HepG2 (cell line): Measurements from ENCODE around the gene TSEN54. TPM values are rescaled to one million over a fixed set of nuclear protein-coding genes. Genes with fewer than 3 reads are reported as not detected.

Experiments
- CHD4 ChIP-seq: fragments of 200-600 bp; sonication (generic); IDR thresholded peaks from 2 replicates; pipeline ENCODE4 v1.7.0; 2017; ENCODE audit warnings: mild to moderate bottlenecking, low read length, borderline replicate concordance
- FOXO4 ChIP-seq: sonication (generic); formaldehyde crosslinking; conservative IDR thresholded peaks from 2 replicates; pipeline ENCODE4 v1.8.1; 2023; ENCODE audit warnings: missing genetic modification reagents
- HDAC6 ChIP-seq: fragments of 200-600 bp; sonication (generic); IDR thresholded peaks from 2 replicates; pipeline ENCODE4 v1.7.0; 2017; ENCODE audit warnings: mild to moderate bottlenecking, antibody characterized with exemption, low read length, low read depth
- JUND ChIP-seq: sonication (generic); formaldehyde crosslinking; IDR thresholded peaks from 2 replicates; pipeline ENCODE4 v1.8.0; 2022; ENCODE audit warnings: mild to moderate bottlenecking, missing genetic modification reagents
- KAT7 ChIP-seq: IDR thresholded peaks from 2 replicates; pipeline ENCODE4 v1.6.1; 2018; ENCODE audit warnings: borderline replicate concordance, missing compliant biosample characterization
- TCF7 ChIP-seq: sonication (generic); IDR thresholded peaks from 2 replicates; pipeline ENCODE4 v1.6.1; 2016; ENCODE audit warnings: antibody characterized with exemption, low read depth
- ZBED4 ChIP-seq: sonication (generic); formaldehyde crosslinking; IDR thresholded peaks from 2 replicates; pipeline ENCODE4 v1.4.0; 2020; ENCODE audit warnings: missing genetic modification reagents, borderline replicate concordance
- ZBTB44 ChIP-seq: sonication (generic); formaldehyde crosslinking; IDR thresholded peaks from 2 replicates; pipeline ENCODE4 v1.4.0; 2020; ENCODE audit warnings: missing genetic modification reagents
- ZFP36 ChIP-seq: fragments of 150-350 bp; IDR thresholded peaks from 2 replicates; pipeline ENCODE4 v1.6.1; 2018; ENCODE audit warnings: borderline replicate concordance, low read length, low read depth; ENCODE audit not compliant: partially characterized antibody
- ZNF260 ChIP-seq: sonication (generic); formaldehyde crosslinking; IDR thresholded peaks from 2 replicates; pipeline ENCODE4 v1.4.0; 2020; ENCODE audit warnings: missing genetic modification reagents, low read depth, mild to moderate bottlenecking, borderline replicate concordance
- ZNF468 ChIP-seq: sonication (generic); formaldehyde crosslinking; IDR thresholded peaks from 2 replicates; pipeline ENCODE4 v1.8.0; 2022; ENCODE audit warnings: mild to moderate bottlenecking, moderate library complexity, missing genetic modification reagents
- ZNF501 ChIP-seq: sonication (generic); formaldehyde crosslinking; IDR thresholded peaks from 2 replicates; pipeline ENCODE4 v1.5.1; 2020; ENCODE audit warnings: mild to moderate bottlenecking, moderate library complexity, missing genetic modification reagents
- ZNF552 ChIP-seq: sonication (generic); formaldehyde crosslinking; IDR thresholded peaks from 2 replicates; pipeline ENCODE4 v1.9.0; 2022; ENCODE audit warnings: missing genetic modification reagents, mild to moderate bottlenecking, borderline replicate concordance
- ZNF563 ChIP-seq: sonication (generic); formaldehyde crosslinking; IDR thresholded peaks from 2 replicates; pipeline ENCODE4 v1.8.0; 2022; ENCODE audit warnings: mild to moderate bottlenecking, moderate library complexity, missing genetic modification reagents
- ZNF768 ChIP-seq: sonication (generic); formaldehyde crosslinking; IDR thresholded peaks from 2 replicates; pipeline ENCODE4 v1.4.0; 2020; ENCODE audit warnings: missing genetic modification reagents
- ZNF777 ChIP-seq: sonication (generic); formaldehyde crosslinking; IDR thresholded peaks from 2 replicates; pipeline ENCODE4 v1.4.0; 2020; ENCODE audit warnings: missing genetic modification reagents
- polyA plus RNA-seq, 8 experiments: library from polyadenylated mRNA; depleted of rRNA in 3 of 8; stranded (reverse) in 7 of 8; unstranded in 1 of 8; fragments of >200 nt; fragmentation: Illumina TruSeq in 4 of 8; extraction: Trizol in 4 of 8; gene quantifications; 2 replicates each; pipeline versions ENCODE4 v1.2.1 to v1.2.3, GENCODE V29; 2011 to 2016; ENCODE audit warnings: low read depth in 4 of 8, missing spikeins in 1 of 8, mixed read lengths in 1 of 8; ENCODE audit not compliant: insufficient read depth in 1 of 8
- total RNA-seq, 5 experiments: library from RNA; depleted of rRNA; stranded (reverse); fragments of >200 nt; fragmentation: Illumina TruSeq; extraction: Trizol; gene quantifications; 2 replicates each; pipeline ENCODE4 v1.2.3, GENCODE V29; 2016; ENCODE audit warnings: low read depth in 1 of 5
- TF ChIP-seq, protein P1 (sequence below): sonication (generic); formaldehyde crosslinking; conservative IDR thresholded peaks from 2 replicates; pipeline ENCODE4 v1.8.0; 2022; ENCODE audit warnings: missing genetic modification reagents
- TF ChIP-seq, protein P2 (sequence below): IDR thresholded peaks from 2 replicates; pipeline ENCODE4 v1.6.1; 2012; ENCODE audit warnings: inconsistent platforms
- TF ChIP-seq, protein P3 (sequence below): sonication (generic); formaldehyde crosslinking; IDR thresholded peaks from 2 replicates; pipeline ENCODE4 v1.5.0; 2020; ENCODE audit warnings: mild to moderate bottlenecking, low read depth, missing genetic modification reagents, borderline replicate concordance

Gene TSEN54
- total and polyA plus RNA-seq, 2 of the 13 experiments (the other 11 are each of a cell fraction or from before 2014, with no cell fraction given) = 62.9 to 63.3 TPM

DNA sequence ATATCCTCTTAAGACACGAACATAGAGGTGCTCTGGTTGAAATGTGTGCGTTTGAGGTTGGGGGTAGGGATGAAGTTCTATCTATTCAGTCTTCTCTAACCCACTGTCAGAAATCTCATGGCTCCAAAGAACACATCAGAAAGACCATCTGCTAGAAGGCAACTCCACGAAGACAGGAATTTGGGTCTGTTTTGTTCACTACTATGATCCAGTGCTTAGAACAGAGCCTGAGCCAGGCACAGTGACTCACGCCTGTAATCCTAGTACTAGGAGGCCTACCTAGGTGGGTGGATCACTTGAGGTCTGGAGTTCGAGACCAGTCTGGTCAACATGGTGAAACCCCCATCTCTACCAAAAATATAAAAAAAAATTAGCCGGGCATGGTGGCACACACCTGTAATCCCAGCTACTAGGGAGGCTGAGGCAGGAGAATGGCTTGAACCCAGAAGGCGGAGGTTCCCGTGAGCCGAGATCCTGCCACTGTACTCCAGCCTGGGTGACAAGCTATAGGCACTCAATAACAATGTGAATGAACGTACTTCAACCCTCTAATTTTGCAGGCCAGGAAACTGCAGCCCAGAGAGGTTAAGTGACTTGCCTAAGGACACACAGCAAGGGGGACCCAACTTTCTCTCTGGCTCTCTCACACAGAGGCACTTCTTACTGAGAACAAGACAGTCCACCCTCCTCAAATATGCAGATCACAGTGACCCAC, 3.2 kb upstream of the TSEN54 start (continued):
- 0 out of 2 replicates have a peak, but pooled peaks have one; percentile 48 for TF ChIP-seq HDAC6
- no peak for TF ChIP-seq FOXO4 (CRISPR knock-in tag)
- no peak for TF ChIP-seq ZNF501 (CRISPR knock-in tag)
- no peak for TF ChIP-seq ZNF777
- no peak for TF ChIP-seq JUND (CRISPR knock-in tag)
- TF ChIP-seq ZNF260 (CRISPR knock-in tag) = no peak
- no peak for TF ChIP-seq KAT7 (CRISPR knock-in tag)
- TF ChIP-seq ZFP36 = peak; percentile 66
- TF ChIP-seq, protein P1, sequence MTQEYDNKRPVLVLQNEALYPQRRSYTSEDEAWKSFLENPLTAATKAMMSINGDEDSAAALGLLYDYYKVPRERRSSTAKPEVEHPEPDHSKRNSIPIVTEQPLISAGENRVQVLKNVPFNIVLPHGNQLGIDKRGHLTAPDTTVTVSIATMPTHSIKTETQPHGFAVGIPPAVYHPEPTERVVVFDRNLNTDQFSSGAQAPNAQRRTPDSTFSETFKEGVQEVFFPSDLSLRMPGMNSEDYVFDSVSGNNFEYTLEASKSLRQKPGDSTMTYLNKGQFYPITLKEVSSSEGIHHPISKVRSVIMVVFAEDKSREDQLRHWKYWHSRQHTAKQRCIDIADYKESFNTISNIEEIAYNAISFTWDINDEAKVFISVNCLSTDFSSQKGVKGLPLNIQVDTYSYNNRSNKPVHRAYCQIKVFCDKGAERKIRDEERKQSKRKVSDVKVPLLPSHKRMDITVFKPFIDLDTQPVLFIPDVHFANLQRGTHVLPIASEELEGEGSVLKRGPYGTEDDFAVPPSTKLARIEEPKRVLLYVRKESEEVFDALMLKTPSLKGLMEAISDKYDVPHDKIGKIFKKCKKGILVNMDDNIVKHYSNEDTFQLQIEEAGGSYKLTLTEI = no peak
- TF ChIP-seq, protein P2, sequence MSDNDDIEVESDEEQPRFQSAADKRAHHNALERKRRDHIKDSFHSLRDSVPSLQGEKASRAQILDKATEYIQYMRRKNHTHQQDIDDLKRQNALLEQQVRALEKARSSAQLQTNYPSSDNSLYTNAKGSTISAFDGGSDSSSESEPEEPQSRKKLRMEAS = peak; percentile 10; the same call in 1 of the 2 replicates
- TF ChIP-seq ZNF468 = no peak
- no peak for TF ChIP-seq TCF7
- TF ChIP-seq, protein P3, sequence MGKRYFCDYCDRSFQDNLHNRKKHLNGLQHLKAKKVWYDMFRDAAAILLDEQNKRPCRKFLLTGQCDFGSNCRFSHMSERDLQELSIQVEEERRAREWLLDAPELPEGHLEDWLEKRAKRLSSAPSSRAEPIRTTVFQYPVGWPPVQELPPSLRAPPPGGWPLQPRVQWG (CRISPR knock-in tag) = no peak
- no peak for TF ChIP-seq ZBED4 (CRISPR knock-in tag)
- peak; percentile 81; the same call in 1 of the 2 replicates for TF ChIP-seq CHD4
- no peak for TF ChIP-seq ZNF563
- TF ChIP-seq ZBTB44 (CRISPR knock-in tag) = no peak
- TF ChIP-seq ZNF552 (CRISPR knock-in tag) = no peak
- TF ChIP-seq ZNF768 (CRISPR knock-in tag) = peak; percentile 99
